ENCODE measurements around the gene ESYT1.

- TF ChIP-seq YY1 (IDR thresholded peaks at IDR 0.05; ENCODE audit: insufficient read depth, insufficient read length): no peak
- TF ChIP-seq ZNF274 (IDR thresholded peaks at IDR 0.05; ENCODE audit: low read depth, low read length): no peak
- TF ChIP-seq SUZ12 (IDR thresholded peaks at IDR 0.05; ENCODE audit: extremely low read depth, insufficient read depth, insufficient read length): no peak
These were observed 33.8 kb downstream of the ESYT1 start for GRCh38 chr12:56161690-56162351.

Measured in NT2/D1 (cell line).